Measurements from ENCODE around the gene MYCBP2. TPM values are rescaled to one million over a fixed set of nuclear protein-coding genes. Genes with fewer than 3 reads are reported as not detected.

MYCBP2 gene
- total RNA-seq, 2 experiments from 2014 or later = 144 to 148 TPM

DNA sequence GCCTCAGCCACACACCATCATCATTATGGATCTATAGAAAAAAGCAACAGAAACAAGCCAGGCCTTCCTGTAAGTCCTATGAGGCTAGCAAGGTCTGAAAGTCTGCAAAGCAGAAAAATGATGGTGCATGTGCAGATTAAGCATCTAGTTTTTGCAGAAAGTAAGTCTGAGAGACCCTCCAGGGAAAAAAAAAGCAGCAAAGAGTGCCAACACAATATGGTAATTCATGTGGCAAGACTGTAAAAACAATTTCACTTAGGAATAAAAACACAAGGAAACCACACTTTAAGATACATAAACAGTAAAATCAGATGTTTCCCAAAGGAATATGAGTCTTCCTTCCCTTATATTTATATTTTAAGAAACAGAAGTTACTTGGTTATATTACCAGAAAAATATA lies 187.6 kb downstream of the MYCBP2 start:
- DNase-seq (no peak), ATAC-seq (ENCODE audit: low read depth) (no peak)
- no peaks in the 10 kb centered on the region for H3K27me3 Mint-ChIP-seq
- no peak overlapping the region for H3K27ac Mint-ChIP-seq
- H3K4me1 Mint-ChIP-seq = peaks cover 2% of the 10 kb centered on the region
- peaks cover 44% of the 10 kb centered on the region for H3K36me3 Mint-ChIP-seq
- POLR2A ChIA-PET = no interaction called here
- no peaks in the 10 kb centered on the region for H3K9me3 Mint-ChIP-seq
- H3K4me3 Mint-ChIP-seq = no peak overlapping the region

DNA sequence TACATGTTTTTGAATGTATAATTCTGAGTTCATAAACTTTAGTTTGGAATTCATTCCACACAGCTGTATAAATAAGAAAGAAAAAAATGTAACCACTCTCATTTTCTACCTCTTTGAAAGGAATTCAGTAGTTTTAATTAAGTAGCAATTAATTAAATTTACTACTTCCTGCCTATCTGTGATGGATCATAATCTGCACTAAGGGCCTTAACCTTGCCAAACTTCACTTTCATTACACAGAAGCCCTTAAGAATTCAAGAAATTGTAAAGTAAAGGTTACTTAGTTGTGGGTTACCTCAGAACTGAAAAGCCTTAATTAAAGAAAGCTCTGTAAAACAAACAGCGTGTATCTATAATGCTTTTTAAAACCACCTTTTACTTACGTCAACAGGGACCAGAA lies 188.1 kb downstream of the MYCBP2 start:
- Mint-ChIP-seq H3K27me3 (no peaks in the 10 kb centered on the region), H3K4me3 (no peak overlapping the region), H3K27ac (no peak overlapping the region), H3K9me3 (no peaks in the 10 kb centered on the region), H3K36me3 (peaks cover 43% of the 10 kb centered on the region), H3K4me1 (peaks cover 2% of the 10 kb centered on the region)
- ATAC-seq (ENCODE audit: low read depth) (no peak), DNase-seq (no peak)
- POLR2A ChIA-PET = no interaction called here

DNA sequence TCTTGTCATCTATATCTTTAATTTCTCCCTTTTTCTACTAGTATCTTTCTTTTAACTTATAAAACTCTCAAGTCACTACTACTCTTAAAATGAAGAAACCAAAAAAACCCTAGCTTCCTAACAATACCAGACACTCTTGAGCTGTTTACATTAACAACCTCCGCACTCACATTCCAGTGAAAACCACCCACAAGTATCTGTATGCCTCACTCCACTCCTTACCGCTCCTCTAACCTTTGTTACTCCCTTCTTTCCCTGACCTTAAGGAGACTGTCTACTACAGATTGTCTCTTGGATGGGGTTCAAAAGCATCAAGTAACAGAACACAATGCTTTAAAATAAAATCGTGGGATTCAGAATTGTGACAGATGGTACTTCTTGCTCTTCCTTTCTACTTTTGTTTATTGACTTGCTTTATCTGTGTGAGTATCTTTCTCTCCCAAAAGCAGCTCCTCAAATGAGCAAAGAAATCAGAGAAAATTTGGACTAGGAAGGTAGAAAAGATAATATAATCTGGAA lies 189.9 kb downstream of the MYCBP2 start:
- Mint-ChIP-seq H3K9me3 (no peaks in the 10 kb centered on the region), H3K27ac (no peak overlapping the region), H3K36me3 (peaks cover 38% of the 10 kb centered on the region), H3K27me3 (no peaks in the 10 kb centered on the region), H3K4me3 (no peak overlapping the region), H3K4me1 (peaks cover 2% of the 10 kb centered on the region)
- no peak for ATAC-seq (ENCODE audit: low read depth)
- no peak for DNase-seq
- POLR2A ChIA-PET = no interaction called here

DNA sequence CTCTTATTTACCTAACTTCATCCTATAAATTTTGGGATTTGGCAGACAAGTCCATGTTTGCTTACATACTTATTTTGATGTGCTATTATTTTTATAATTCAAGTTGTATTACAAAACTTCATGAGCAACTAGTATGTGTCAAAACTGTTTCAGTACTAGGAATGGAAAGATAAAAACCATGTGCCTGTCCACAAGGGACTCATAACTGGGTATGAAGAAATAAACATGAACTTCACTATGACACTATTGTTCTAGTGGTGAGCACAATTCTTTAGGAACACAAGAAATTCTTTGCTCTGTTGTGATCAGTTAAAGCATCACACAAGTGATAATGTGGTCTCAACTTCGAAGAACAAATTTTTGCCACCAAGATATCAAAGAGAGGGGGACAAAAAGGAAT lies 202.5 kb downstream of the MYCBP2 start:
- Mint-ChIP-seq H3K4me1 (peaks cover 3% of the 10 kb centered on the region), H3K36me3 (peaks cover 13% of the 10 kb centered on the region), H3K9me3 (no peaks in the 10 kb centered on the region), H3K27ac (no peak overlapping the region), H3K27me3 (no peaks in the 10 kb centered on the region), H3K4me3 (no peak overlapping the region)
- POLR2A ChIA-PET = no interaction called here
- ATAC-seq (ENCODE audit: low read depth) (no peak), DNase-seq (no peak)

DNA sequence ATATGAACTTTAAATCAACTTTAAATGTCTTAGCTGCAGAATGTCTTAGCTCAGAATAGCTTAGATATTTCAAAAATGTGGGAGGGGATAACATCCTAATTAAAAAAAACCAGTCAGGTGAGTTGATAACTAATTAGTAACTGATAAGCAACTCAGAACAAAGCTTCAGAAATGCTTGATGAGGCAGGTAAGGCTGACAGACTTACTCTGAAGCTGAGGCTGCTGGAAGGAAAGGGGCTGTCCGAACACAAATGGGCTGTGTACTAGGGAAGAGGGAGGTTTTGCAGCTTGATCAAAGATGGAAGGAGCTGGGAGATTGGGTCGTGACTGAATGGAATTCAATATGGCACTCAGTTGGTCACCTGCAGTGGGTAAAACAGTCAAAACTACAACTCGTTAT lies 208.8 kb downstream of the MYCBP2 start:
- POLR2A ChIA-PET = no interaction called here
- H3K4me1 Mint-ChIP-seq = peaks cover 3% of the 10 kb centered on the region
- no peak overlapping the region for H3K4me3 Mint-ChIP-seq
- H3K36me3 Mint-ChIP-seq = peaks cover 37% of the 10 kb centered on the region
- ATAC-seq (ENCODE audit: low read depth) (no peak), DNase-seq (no peak)
- H3K27ac Mint-ChIP-seq = no peak overlapping the region
- no peaks in the 10 kb centered on the region for H3K27me3 Mint-ChIP-seq
- no peaks in the 10 kb centered on the region for H3K9me3 Mint-ChIP-seq

DNA sequence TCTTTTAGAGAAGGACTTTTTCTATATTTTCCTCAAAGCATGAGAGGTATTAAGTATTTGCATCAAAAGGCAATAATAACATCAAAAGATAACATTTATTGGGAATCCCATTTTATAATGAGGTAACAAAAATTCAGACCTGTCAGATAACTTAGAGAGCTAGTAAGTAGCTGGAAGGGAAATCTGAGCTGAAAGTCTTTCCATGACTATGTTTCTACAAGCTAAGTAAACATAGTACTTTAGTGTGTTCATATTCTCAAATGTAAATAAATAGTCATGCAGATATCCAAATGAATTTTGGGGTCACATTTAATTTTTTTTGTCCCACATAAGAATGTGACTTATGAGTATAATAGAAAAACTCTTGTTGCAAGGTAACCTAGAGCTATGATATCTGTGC lies 212.6 kb downstream of the MYCBP2 start:
- H3K27me3 Mint-ChIP-seq = no peaks in the 10 kb centered on the region
- no peaks in the 10 kb centered on the region for H3K4me1 Mint-ChIP-seq
- H3K36me3 Mint-ChIP-seq = peaks cover 60% of the 10 kb centered on the region
- H3K4me3 Mint-ChIP-seq = no peak overlapping the region
- H3K27ac Mint-ChIP-seq = no peak overlapping the region
- DNase-seq (no peak), ATAC-seq (ENCODE audit: low read depth) (no peak)
- POLR2A ChIA-PET = no interaction called here
- peaks cover 7% of the 10 kb centered on the region for H3K9me3 Mint-ChIP-seq

DNA sequence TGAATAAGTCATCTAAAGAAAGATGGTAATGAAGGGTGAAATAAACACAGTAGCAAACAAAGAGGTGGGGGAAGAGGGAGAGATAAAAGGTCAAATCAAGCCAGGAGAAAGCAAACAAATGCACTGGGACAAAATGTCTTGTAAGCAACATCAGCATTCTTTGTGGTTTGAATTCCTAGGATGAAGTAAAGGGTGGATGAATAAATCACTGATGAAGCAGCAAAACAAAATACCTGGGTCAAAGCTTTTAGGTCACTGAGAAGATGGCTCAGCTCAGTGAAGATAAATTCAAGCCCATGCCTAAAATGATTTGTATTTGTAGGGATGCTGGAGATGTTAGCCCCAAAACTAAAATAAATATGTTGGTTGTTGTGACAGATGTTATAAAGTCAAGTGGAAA lies 213.4 kb downstream of the MYCBP2 start:
- Mint-ChIP-seq H3K36me3 (peaks cover 58% of the 10 kb centered on the region), H3K4me3 (no peak overlapping the region), H3K9me3 (peaks cover 7% of the 10 kb centered on the region), H3K4me1 (no peaks in the 10 kb centered on the region), H3K27ac (no peak overlapping the region), H3K27me3 (no peaks in the 10 kb centered on the region)
- DNase-seq = no peak
- no peak for ATAC-seq (ENCODE audit: low read depth)
- POLR2A ChIA-PET = no interaction called here

DNA sequence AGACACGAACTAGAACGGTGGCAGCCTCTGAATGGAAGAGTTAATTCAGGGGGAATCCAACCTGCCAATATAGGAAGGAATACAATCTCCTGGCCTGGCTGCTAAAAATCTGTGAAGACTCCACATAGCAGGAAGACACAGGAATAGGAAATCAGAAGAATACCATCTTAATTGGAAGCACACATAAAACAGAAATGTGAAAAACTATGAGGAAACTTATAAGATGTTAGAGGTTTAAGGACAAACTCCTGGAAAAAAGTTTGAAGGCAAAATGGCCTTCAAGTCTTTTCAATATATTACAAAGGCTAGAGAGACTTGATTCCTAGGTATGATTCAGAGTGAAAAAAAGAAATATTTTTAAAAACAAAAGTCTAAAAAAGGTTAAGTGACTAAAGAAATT lies 221.8 kb downstream of the MYCBP2 start:
- Mint-ChIP-seq H3K36me3 (peaks cover 15% of the 10 kb centered on the region), H3K9me3 (no peaks in the 10 kb centered on the region), H3K27ac (no peak overlapping the region), H3K27me3 (no peaks in the 10 kb centered on the region), H3K4me3 (no peak overlapping the region), H3K4me1 (no peaks in the 10 kb centered on the region)
- POLR2A ChIA-PET = no interaction called here
- no peak for ATAC-seq (ENCODE audit: low read depth)
- no peak for DNase-seq

DNA sequence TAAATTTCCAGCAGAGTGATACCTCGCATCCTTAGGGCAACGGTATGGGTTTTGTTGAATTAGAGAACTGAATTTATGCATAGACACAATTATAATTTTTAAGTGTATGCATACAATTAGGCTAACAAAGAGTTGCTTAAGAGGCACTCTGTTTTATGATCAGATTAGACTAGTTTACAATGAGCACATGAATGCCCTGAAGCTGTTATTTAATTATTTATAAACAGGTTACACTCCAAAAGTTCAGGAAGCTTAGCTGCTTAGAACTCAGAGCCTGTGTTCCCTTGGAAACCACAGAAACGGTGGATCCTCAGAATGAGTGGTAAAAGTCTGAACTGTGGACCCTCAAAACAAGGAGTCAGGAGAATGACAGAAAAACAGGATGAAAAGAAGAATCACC lies 227.5 kb downstream of the MYCBP2 start:
- Mint-ChIP-seq H3K9me3 (no peaks in the 10 kb centered on the region), H3K27ac (no peak overlapping the region), H3K27me3 (no peaks in the 10 kb centered on the region), H3K4me1 (no peaks in the 10 kb centered on the region), H3K4me3 (no peak overlapping the region), H3K36me3 (peaks cover 27% of the 10 kb centered on the region)
- POLR2A ChIA-PET = no interaction called here
- DNase-seq = no peak
- no peak for ATAC-seq (ENCODE audit: low read depth)

DNA sequence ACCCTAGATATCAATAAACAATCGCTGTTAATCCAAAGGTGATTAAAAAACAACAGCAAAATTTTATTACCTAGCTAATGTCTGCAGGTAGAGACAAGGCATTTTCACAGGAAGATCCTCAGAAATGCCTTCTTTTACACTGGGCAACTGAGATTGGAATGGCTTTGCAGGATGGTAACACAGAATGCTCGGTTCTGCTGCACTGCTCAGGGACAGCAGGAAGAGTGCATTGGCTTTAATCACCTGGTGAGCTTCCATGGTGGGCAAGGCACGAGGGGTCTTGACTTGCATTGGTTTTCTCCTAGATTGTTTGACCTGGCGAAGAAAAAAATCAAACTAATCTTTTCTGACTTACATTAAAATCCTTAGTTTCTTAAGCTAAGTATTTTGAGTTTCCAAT lies 231.6 kb downstream of the MYCBP2 start:
- no peak for DNase-seq
- no peak for ATAC-seq (ENCODE audit: low read depth)
- no peaks in the 10 kb centered on the region for H3K27me3 Mint-ChIP-seq
- no peak overlapping the region for H3K27ac Mint-ChIP-seq
- H3K9me3 Mint-ChIP-seq = no peaks in the 10 kb centered on the region
- POLR2A ChIA-PET = no interaction called here
- peaks cover 39% of the 10 kb centered on the region for H3K36me3 Mint-ChIP-seq
- H3K4me1 Mint-ChIP-seq = no peaks in the 10 kb centered on the region
- H3K4me3 Mint-ChIP-seq = no peak overlapping the region

DNA sequence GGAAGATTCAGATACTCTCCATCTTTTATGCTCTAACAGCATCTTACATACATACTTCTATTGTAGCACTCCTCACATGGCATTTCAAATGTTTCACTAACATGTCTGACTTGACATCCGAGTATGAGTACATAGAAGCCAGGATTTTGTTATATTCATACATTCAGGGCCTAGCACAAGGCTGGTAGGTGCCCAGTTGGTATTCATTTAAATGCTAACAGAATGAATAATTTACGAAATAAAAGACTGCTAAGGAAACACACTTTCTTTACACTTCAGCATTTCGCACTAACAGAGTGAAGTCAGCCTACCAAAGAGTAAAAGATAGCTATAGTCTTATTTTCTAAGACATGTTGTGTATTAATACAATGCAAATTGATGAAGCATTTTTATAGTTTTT lies 232.1 kb downstream of the MYCBP2 start:
- H3K27me3 Mint-ChIP-seq = no peaks in the 10 kb centered on the region
- no peaks in the 10 kb centered on the region for H3K9me3 Mint-ChIP-seq
- H3K27ac Mint-ChIP-seq = no peak overlapping the region
- no peaks in the 10 kb centered on the region for H3K4me1 Mint-ChIP-seq
- DNase-seq (no peak), ATAC-seq (ENCODE audit: low read depth) (no peak)
- peaks cover 41% of the 10 kb centered on the region for H3K36me3 Mint-ChIP-seq
- POLR2A ChIA-PET = no interaction called here
- no peak overlapping the region for H3K4me3 Mint-ChIP-seq

DNA sequence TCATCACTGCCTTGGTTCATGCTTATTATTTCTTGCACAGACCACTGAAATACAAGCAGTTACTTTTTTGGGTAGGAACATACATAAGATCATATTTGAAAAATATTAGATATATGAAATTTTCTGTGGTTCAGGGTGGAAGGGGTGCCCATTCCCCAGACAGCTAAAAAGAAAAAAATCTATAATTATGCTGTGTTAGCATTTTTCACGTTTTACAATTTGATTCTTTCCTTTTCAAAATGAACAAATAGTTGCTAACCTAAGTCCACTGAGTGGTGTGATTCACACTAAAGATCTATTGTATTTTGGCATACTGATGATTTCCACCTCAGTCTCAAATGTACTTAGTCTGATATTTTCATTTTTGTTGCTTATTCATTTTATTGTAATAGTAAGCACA lies 233.2 kb downstream of the MYCBP2 start:
- H3K36me3 Mint-ChIP-seq = peaks cover 41% of the 10 kb centered on the region
- DNase-seq (no peak), ATAC-seq (ENCODE audit: low read depth) (no peak)
- no peak overlapping the region for H3K27ac Mint-ChIP-seq
- POLR2A ChIA-PET = no interaction called here
- H3K4me1 Mint-ChIP-seq = no peaks in the 10 kb centered on the region
- H3K27me3 Mint-ChIP-seq = no peaks in the 10 kb centered on the region
- no peaks in the 10 kb centered on the region for H3K9me3 Mint-ChIP-seq
- H3K4me3 Mint-ChIP-seq = no peak overlapping the region

DNA sequence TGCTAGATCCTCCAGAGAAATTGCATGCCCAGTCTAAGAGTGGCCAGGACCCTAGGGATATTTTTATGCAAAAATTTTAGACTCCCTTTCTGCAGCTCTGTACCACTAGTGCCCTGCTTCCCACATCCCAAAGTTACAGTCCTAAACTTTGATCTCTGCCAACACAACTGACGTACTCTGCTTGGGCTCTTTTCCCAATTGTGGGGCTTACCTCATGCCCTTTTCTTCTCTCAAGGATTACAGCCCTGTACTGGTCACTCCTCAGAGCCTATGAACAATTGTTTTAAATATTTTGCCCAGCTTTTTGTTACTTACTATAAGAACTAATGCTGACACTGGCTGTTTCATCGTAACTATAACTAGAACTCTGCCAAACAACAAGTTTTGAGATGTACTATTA lies 242.1 kb downstream of the MYCBP2 start:
- POLR2A ChIA-PET = no interaction called here
- no peak for ATAC-seq (ENCODE audit: low read depth)
- Mint-ChIP-seq H3K36me3 (peaks cover 43% of the 10 kb centered on the region), H3K27ac (no peak overlapping the region), H3K9me3 (no peaks in the 10 kb centered on the region), H3K27me3 (no peaks in the 10 kb centered on the region), H3K4me1 (peaks cover 3% of the 10 kb centered on the region), H3K4me3 (no peak overlapping the region)
- DNase-seq = no peak

DNA sequence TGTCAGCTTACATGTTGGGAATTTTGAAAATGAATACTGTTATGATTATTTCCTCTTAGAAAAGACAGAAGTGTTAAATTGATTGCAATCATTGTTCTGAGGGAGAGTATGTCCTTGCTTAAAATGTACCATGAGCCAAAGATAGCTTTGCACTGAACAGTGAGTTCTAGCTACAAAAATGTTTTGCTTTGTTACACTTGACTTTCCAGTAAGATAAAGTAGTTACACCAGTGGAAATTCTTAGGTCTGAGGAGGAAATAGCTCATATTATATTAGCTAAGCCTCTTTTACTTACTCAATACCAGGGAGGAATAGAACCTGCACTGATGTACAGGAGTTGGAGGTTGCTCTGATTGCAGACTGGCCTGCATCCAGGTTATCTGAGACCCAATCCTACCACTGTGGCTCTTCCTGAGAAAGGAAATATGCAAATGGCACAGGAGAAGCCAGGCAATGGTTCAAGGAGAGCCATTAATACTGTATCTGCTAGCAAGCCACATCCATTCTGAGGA lies 246.9 kb downstream of the MYCBP2 start:
- POLR2A ChIA-PET = no interaction called here
- no peak overlapping the region for H3K27ac Mint-ChIP-seq
- no peaks in the 10 kb centered on the region for H3K9me3 Mint-ChIP-seq
- DNase-seq (no peak), ATAC-seq (ENCODE audit: low read depth) (no peak)
- no peaks in the 10 kb centered on the region for H3K4me1 Mint-ChIP-seq
- H3K27me3 Mint-ChIP-seq = no peaks in the 10 kb centered on the region
- peaks cover 46% of the 10 kb centered on the region for H3K36me3 Mint-ChIP-seq
- no peak overlapping the region for H3K4me3 Mint-ChIP-seq

DNA sequence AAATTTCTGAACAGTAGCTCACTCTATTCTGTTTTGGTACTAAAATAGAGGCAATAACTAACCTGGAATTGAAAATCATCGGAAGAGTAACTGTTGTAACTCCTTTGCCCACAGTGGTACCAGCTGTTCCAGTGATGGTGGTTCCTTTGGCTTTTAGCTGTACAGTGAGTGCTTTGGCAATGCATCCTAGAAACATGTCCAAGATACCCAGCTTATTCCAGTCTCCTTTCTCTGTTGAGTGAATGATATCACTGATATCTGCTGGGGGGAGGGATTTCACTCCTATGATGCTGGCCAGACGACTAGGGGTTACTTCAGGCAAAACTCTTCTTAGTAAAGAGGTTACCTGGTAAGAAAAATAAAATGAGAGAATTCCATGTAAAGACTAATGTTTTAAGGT lies 259.4 kb downstream of the MYCBP2 start:
- Mint-ChIP-seq H3K27ac (no peak overlapping the region), H3K4me3 (no peak overlapping the region), H3K9me3 (no peaks in the 10 kb centered on the region), H3K27me3 (no peaks in the 10 kb centered on the region), H3K36me3 (peaks cover 12% of the 10 kb centered on the region), H3K4me1 (no peaks in the 10 kb centered on the region)
- ATAC-seq (ENCODE audit: low read depth) (no peak), DNase-seq (no peak)
- POLR2A ChIA-PET = no interaction called here
